CD4-positive, alpha-beta T cell treated with Interleukin-2 at 100 ng/mL for 4 hours (primary cell): ENCODE measurements around the gene IFI44.

Experiments
- DNase-seq: peaks from one replicate; pipeline ENCODE4 v3.0.0-alpha.2; 2020; ENCODE audit warnings: low spot score

The IFI44 gene

DNA sequence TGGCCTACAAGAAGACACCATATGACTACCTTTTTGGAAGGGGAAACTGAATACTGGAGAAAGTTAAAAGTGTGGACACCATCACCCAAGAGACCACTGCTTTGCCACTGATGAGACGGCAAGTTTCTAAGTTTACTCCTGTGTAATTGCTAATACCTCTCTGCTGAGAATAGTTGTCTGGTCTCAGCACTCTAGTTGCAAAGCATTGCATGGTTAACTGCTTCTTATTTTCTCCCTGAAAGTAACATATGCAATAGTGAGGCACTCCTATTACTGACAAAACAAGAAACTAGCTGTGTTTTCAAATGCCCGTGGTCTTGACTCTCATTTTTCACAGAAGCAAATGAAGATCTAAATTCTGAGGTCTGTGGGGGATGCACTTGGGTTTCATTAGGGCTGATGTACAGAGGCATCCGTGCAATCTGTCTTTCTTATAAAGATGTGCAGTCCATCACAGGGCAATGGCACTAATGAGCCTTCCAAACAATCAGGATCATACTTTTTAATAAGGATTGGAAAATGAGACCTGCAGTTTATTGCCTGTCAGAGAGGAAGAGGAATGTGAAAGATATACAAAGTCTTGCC is 62.9 kb downstream of the IFI44 start:
- no peak for DNase-seq

DNA sequence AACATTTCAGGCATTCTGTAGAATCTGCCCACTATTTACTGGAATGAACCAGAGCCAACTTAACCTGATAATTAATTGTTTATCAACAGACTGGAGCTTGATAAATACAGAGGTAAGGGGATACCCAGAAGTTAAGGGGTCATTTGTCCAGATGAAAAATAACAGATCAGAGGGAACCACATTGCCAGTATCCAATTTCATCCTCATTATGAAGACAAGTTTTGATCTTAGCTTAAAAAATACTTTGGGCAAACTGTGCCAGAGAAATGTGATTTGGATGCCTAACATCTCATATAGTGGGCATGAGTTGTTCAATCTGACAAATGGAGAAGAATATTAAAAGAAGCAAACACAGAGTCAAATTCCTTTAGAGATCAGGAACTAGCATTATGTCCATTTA is 63.7 kb downstream of the IFI44 start:
- no peak for DNase-seq
